Stimulated activated CD4-positive, alpha-beta T cell treated with anti-CD3 and anti-CD28 coated beads, Interleukin-15, amount 100 ng/mL, for 48 hours (primary cell): ENCODE results near the gene TMEM145.

Experiments used
- DNase-seq, 2 donors: peaks; one replicate each; pipeline ENCODE4 v3.0.0-alpha.2; 2020; ENCODE audit warnings: low read depth in 2 of 2

Gene TMEM145

DNA sequence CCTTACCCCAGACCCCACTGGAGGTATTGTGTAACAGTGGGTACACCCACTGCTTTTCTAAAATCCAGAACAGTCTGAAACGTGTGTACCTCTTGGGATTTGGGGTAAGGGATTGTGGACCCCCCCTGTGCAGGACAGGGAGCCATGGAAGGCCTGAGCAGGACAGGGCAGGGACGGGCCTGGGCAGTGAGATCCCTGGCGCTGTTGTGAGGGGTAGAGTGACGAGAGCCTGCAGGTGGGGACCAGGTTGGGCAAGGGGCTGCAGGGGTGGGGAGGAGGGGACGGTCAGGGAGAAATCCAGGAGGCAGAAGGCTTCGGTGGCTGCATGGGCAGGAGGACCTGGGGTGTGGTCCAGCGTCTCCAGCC, 48.4 kb downstream of the TMEM145 start:
- no peak for DNase-seq

DNA sequence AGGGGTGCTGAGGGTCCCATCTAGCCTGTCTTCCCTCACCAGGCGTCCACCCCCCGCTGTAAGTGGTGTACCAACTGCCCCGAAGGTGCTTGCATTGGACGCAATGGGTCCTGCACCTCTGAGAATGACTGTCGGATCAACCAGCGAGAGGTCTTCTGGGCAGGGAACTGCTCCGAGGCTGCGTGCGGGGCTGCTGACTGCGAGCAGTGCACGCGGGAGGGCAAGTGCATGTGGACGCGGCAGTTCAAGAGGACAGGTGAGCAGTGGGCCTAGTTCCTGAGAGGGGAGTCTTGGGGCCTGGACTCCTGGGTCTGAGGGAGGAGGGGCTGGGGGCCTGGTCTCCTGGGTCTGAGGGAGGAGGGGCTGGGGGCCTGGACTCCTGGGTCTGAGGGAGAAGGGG, 49.2 kb downstream of the TMEM145 start:
- no peak for DNase-seq

DNA sequence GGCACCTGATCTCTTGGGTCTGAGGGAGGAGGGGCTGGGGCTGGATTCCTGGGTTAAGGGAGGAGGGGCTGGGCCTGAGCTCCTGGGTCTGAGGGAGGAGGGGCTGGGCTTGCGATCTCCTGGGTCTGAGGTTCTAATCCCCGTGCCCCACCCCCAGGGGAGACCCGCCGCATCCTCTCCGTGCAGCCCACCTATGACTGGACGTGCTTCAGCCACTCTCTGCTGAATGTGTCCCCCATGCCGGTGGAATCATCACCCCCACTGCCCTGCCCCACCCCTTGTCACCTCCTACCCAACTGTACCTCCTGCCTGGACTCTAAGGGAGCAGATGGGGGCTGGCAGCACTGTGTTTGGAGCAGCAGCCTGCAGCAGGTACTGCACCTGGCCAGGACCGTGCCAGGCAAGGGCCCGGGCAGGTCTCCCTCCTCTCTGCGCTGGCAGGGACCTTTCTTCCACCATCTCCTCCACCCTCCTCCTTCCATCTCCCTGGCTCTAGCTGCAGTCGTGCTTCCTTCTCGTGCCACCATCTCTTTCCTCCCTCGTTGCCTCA, 49.9 kb downstream of the TMEM145 start:
- no peak for DNase-seq

DNA sequence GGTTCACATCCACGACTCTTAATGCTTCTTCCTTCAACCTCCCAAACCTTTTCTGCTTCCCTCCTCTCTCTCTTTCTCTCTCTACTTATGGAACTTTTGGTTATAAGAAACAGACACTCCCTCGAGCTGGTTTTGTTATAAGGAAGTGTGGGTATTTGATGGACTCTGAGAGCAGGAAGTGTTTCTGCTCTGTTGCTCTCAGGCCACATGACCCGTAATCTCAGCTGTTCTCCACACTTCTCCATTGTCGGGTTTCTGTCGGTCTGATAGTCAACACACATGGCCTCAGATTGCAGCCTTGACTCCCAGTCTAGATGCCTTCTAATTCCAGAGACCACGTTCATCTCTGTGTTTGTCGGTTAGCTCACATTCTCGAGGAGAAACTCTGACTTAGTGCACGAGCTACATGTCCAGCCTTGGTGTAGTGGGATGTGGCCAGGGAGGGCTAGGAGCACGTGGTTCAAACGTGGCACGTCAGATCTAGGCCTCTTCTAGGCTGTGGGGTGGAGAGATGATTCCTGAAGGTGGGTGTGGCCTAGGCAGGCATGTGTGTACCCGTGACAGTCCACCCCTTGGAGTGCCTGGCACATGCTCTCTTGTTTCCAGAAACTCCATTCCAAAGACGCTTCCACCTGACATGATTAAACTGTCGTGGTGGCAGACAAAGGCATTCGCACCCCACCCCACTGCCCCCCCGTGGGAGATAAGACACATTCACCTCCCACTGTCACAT, 50.7 kb downstream of the TMEM145 start:
- DNase-seq: no peak

DNA sequence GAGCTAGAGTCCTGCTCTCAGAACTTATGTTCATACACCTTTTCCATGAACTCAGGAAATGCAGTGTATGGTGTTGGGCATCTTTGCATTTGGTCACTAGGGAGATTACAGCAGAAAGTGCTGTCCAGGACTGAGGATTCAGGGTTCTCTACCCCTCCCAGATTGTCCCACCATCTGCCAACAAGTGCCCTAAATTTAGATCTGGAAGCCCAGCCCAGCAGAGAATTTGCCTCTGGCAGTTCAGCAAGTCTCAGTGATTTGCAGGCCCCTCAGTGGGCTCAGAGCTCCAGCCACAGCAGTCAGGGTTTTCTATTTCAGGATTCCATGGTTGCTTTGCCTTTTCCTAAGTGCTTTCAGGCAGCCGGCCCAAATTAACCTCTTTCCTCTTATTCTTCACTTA, 53.6 kb downstream of the TMEM145 start:
- DNase-seq: no peak

DNA sequence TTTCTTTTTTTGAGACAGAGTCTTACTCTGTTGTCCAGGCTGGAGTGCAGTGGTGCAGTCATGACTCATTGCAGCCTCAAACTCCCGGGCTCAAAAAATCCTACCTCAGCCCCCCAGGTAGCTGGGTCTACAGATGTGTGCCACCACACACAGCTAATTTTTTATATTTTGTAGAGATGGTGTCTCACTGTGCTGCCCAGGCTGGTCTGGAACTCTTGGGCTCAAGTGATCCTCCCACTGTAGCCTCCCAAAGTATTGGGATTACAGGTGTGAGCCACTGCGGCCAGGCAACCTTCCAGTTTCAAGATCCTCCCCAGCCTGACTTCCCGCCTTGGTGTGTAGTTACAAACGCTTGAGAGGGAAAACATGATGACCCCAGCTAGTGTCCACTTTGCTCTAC, 54.8 kb downstream of the TMEM145 start:
- no peak for DNase-seq

DNA sequence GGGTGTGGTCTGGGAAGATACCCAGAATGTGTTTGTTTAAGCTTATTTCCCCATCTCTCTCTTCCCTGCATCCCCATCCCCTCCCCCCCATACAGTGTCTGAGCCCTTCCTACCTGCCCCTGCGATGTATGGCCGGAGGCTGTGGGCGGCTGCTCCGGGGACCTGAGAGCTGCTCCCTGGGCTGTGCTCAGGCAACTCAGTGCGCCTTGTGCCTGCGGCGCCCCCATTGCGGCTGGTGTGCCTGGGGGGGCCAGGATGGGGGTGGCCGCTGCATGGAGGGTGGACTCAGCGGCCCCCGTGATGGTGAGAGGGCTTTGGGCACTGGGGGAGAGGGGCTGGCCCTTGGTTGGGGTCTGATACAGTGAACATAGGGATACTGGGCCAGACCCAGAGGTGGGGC, 55.3 kb downstream of the TMEM145 start:
- DNase-seq: no peak

DNA sequence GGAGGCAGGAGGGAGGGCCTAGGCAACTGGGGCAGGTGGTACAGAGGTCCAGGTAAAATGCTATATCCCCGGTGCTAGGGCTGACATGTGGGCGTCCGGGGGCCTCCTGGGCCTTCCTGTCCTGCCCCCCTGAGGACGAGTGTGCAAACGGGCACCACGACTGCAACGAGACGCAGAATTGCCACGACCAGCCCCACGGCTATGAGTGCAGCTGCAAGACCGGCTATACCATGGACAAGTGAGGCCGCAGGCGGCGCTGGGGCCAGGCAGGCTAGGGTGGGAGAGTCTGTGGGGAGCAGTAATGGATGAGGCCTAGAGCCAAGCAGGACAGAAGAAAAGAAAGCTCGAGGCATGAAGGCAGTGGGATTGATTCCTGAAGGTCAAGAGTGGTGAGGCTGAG, 55.7 kb downstream of the TMEM145 start:
- DNase-seq: no peak

DNA sequence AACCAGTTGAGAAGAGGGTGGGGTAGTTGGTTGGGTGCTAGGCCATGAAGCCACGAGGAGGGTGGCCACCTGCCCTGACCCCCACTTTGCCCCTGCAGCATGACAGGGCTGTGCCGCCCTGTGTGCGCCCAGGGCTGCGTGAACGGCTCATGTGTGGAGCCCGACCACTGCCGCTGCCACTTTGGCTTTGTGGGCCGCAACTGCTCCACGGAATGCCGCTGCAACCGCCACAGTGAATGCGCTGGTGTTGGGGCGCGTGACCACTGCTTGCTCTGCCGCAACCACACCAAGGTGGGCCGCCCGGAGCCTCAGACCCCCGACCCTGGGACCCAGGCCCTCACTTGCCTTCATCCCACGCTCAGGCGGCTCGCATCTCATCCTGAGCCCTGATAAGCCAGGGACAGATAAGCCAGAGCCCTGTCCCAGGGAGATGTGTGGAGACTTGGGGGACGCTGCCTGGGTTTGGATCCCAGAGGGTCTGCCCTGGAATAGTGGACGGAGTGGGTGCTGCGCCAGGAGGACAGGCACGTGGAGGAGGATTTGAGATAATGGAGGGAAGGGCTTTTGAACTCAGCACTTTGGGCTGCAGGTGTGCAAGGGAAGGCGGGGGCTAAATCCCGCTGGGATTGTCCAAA, 56.4 kb downstream of the TMEM145 start:
- DNase-seq: no peak

DNA sequence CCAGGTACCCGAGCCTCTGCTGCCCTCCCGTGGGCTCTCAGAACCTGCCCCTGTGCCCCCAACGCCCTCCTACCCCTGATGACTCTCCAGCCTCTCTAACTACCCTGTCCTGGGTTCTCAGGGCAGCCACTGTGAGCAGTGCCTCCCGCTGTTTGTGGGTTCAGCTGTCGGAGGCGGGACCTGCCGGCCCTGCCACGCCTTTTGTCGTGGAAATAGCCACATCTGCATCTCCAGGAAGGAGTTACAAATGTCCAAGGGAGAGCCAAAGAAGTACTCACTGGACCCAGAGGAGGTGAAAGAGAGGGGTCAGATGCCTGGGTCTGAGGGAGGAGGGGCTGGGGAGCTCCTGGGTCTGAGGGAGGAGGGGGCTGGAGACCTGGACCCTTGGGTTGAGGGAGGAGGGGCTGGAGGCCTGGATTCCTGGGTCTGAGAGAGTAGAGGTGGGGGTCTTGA, 57.0 kb downstream of the TMEM145 start:
- no peak for DNase-seq

DNA sequence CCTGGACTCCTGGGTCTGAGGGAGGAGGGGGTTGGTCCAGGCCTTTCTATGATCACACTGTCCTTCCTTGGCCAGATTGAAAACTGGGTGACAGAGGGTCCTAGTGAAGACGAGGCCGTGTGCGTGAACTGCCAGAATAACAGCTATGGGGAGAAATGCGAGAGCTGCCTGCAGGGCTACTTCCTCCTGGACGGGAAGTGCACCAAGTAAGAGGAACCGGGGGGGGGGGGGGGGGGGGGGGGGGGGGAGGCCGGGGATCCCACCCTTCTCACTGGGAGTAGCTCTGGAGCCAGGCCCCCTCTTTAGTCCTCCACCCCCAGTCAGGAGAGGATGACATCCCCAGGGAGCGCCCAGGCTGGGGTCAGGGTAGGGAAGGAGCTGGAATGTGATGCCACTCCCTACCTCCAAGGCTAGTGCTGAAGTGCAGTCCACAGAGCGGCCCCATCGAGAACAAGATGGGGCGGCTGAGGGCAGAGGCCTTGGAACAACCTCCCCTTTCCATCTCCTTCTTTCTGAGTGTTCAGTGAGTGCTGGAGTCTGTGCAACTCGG, 57.6 kb downstream of the TMEM145 start:
- DNase-seq: no peak
